Measurements from ENCODE around the gene TXLNG. TPM values are rescaled to one million over a fixed set of nuclear protein-coding genes. Genes with fewer than 3 reads are reported as not detected.

TXLNG gene
- total RNA-seq, 1 donor from 2014 or later = 11.2 TPM

- TF ChIP-seq CTCF (IDR thresholded peaks at IDR 0.05) = no peak
- H3K4me3 ChIP-seq = no peak overlapping the region
- intact Hi-C loops (cut with DNase I) = no loop called here
- H3K36me3 ChIP-seq = no peaks in the 10 kb centered on the region
- no peak for DNase-seq
- H3K27me3 ChIP-seq (ENCODE audit: low read depth) = no peaks in the 10 kb centered on the region
- no peaks in the 10 kb centered on the region for H3K4me1 ChIP-seq
- no peaks in the 10 kb centered on the region for H3K9me3 ChIP-seq
- no peak overlapping the region for H3K27ac ChIP-seq
- ATAC-seq = no peak
Observed at GRCh38 chrX:16885628-16886027, 99.4 kb downstream of the TXLNG start.

DNA sequence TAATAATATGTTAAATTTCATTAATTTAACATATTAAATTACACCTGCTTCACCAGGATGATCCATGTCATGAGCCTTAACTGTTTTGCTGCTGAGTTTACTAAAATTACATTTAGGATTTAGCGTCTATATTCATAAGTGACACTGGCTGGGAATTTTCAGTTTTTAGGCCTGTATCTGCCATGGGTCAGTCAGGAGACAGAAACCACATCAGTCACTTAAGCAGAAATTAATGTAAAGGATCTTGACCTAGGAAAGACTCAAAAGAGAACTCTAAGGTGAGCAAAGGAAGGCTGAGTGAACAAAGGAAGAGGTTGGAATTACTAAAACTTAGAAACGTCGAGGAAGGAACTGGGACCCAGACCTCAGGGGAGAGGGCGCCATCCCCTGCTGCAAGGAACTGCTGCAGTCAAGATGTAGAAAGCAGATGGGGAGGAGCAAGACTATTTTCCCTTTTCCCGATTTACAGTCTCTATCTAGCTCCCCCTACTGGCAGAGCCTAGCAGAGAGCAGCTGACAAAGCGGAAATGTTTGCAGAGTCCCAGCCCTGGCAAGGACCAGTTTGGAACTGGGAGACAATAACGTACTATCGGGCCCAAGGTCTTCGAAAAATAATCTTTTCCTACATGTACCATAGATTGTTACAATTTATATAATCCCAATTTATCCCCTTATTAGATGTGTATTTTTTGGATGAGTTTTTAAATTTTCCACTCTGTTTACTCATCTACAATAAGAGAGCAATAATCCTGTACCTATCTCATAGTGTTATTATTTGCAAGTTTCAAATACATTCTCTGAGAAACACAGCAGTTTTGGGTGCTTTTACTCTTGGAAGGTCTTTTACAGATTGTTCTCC is 106.5 kb downstream of the TXLNG start:
- peak; percentile 87 to 88 for ATAC-seq
- H3K4me1 ChIP-seq = no peaks in the 10 kb centered on the region
- H3K27me3 ChIP-seq (ENCODE audit: low read depth) = no peaks in the 10 kb centered on the region
- peak; percentile 45 for DNase-seq
- H3K4me3 ChIP-seq = no peak overlapping the region
- peak; percentile 76 for TF ChIP-seq CTCF (IDR thresholded peaks at IDR 0.05)
- H3K27ac ChIP-seq = no peak overlapping the region
- intact Hi-C loops (cut with DNase I) = loop anchor here (10.0 kb wide), 1 partner anchor 152 kb away; no protein-coding TSS in a partner anchor
- no peaks in the 10 kb centered on the region for H3K36me3 ChIP-seq
- no peaks in the 10 kb centered on the region for H3K9me3 ChIP-seq

Other genes starting within 250 kb of the TXLNG start
- gene S100G, start 136.3 kb upstream of the TXLNG start, total RNA-seq = not detected
- gene CTPS2, start 73.8 kb upstream of the TXLNG start, total RNA-seq = 11.3 TPM
- 21.8 TPM for gene SYAP1, start 66.9 kb upstream of the TXLNG start, total RNA-seq
- gene RBBP7, start 83.9 kb downstream of the TXLNG start, total RNA-seq = 61.7 TPM
- gene REPS2, start 160.2 kb downstream of the TXLNG start, total RNA-seq = 18.5 TPM